GM11168 (cell line): Measurements from ENCODE around the gene SUGCT.

Experiments used
- in situ Hi-C: fragments of 300-500 bp; cut with MboI; formaldehyde crosslinking; loops from one replicate; pipeline ENCODE4 v1.12.0; 2022; ENCODE audit warnings: low sequenced_read_pairs; ENCODE audit not compliant: unreplicated experiment

Gene SUGCT

GRCh38 chr7:40784176-40784575 lies 649.4 kb downstream of the SUGCT start:
- in situ Hi-C loops = no loop called here

- in situ Hi-C loops = no loop called here
Measured at GRCh38 chr7:40786909-40787308, 652.1 kb downstream of the SUGCT start.

GRCh38 chr7:40793132-40793531 lies 658.3 kb downstream of the SUGCT start:
- in situ Hi-C loops = no loop called here

GRCh38 chr7:40795607-40796006 lies 660.8 kb downstream of the SUGCT start:
- in situ Hi-C loops = no loop called here

DNA sequence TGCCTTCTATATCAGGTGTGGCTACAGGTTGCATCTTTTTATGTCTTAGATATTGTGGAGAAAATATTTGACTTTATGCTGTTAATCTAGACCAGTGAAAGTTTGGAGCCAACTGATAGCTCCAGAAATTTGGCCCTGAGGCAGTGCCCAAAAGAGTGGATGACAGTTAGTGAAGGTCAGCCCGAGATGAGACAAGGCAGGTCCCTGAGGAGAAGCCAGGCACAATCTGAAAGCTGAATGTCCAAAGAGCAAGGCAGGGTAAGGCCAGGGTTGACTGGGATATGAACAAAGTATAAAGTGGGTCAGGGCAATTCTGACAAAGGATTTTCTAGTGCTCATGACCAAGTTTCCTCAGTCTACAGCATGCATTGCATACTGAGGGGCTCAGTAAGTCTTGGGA lies 661.9 kb downstream of the SUGCT start:
- in situ Hi-C loops = no loop called here

DNA sequence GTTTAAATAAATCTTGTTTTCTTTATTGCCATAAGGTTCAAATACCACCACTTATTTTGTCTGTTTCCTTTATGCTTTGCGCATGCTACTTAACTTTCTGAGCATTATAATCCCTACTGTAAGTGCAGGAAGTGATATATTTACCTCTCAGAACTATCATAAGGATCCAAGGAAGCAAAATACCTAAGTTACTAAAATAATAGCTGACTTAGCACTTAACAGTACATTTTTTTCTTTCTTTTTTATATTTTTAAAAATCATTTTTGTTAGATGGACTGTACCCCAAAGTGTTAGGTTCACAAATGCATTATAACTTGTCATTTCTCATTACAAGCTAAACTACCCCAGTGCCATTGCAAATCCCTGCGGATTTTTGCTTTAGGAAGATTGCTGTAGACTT lies 663.8 kb downstream of the SUGCT start:
- in situ Hi-C loops = no loop called here

- in situ Hi-C loops = no loop called here
Measured at GRCh38 chr7:40799493-40800403, 664.9 kb downstream of the SUGCT start.

- in situ Hi-C loops = no loop called here
Measured at GRCh38 chr7:40800771-40801170, 666.0 kb downstream of the SUGCT start.

DNA sequence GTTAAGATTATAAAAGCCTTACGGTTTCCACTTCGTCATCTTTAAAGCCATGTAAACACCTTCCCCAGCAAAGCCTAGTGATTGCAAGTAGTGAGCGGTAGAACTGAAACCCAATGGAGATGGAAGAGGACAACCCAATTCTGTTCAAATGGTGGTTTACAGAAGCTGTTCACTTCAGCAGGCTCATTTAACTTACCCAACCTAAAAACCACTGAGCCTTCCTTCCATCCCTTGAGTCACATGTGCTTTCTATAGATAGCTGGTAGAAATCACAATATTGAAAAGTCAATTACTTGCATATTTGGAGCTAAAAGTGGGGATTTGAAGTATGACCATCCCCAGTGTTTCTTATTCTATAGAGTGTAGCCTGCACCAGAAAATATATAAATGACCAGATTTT lies 667.7 kb downstream of the SUGCT start:
- in situ Hi-C loops = no loop called here

GRCh38 chr7:40804477-40805215 lies 669.8 kb downstream of the SUGCT start:
- in situ Hi-C loops = no loop called here

GRCh38 chr7:40805361-40805760 lies 670.6 kb downstream of the SUGCT start:
- in situ Hi-C loops = no loop called here

- in situ Hi-C loops = no loop called here
Measured at GRCh38 chr7:40808378-40808942, 673.7 kb downstream of the SUGCT start.

GRCh38 chr7:40810274-40810673 lies 675.5 kb downstream of the SUGCT start:
- in situ Hi-C loops = no loop called here

DNA sequence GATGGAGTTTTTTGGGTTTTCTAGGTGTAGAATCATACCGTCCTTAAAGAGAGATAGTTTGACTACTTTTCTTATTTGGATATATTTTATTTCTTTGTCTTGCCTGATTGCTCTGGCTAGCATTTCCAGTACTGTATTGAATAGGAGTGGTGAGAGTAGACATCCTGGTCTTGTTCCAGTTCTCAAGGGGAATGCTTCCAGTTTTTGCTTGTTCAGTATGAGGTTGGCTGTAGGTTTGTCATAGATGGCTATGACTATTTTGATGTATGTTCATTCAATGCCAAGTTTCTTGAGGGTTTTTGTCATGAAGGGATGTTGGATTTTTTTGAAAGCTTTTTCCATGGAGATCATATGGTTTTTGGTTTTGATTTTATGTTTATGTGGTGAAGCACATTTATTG lies 676.9 kb downstream of the SUGCT start:
- in situ Hi-C loops = no loop called here

DNA sequence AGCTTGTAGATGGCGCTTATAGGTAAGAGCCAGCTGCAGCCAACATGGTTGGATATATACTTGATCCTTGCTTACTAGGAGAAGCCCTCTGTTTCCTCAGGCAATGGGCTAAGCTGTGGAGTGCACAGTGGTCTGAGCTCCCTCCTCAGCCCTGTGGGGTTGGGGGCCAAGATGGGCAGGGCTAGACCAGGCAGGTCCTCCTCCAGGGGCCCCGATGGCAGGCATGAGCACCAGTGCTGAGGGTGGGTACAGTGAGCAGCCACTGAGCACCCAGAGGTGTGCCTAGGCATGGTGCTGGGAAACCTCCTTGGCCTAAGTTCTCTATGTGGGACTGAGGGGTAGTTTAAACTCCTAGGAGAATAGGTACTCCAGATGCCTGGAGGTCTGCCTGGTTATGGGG lies 680.2 kb downstream of the SUGCT start:
- in situ Hi-C loops = no loop called here

DNA sequence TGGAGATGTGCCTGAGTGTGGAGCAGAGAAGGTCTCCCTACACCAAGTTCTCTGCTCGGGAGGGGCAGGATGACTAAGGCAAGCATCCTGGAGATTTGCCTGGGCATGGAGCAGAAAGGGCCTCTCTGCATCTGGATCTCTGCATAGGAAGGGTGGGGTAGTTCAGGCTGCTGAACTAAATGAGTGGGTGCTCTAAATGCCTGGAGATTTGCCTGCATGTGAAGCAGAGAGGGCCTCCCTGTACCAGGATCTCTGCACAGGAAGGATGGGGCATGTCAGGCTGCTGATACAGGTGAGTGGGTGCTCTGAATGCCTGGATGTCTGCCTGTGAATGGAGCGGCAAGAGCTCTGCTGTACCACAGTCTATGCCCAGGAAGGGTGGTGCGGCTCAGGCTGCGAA lies 680.7 kb downstream of the SUGCT start:
- in situ Hi-C loops = no loop called here

GRCh38 chr7:40822861-40823260 lies 688.1 kb downstream of the SUGCT start:
- in situ Hi-C loops = no loop called here

DNA sequence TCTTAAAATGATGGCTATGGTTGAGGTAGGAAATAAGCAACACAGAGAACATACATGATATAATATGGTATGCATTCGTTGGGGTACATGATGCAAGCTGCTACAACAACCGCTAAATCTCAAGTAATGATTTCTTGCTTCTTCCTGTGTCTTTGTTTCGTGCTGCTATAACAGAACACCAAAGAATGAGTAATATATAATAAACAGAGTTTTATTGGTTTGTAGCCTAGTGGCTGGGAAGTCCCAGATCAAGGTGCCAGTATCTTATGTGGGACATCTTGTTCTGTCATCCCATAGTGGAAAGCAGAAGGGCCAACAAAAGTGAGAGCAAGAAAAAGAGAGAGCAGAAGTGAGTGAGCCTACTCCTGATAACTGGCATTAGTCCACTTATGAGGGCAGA lies 689.7 kb downstream of the SUGCT start:
- in situ Hi-C loops = no loop called here

- in situ Hi-C loops = no loop called here
Measured at GRCh38 chr7:40826411-40827221, 691.8 kb downstream of the SUGCT start.
